ENCODE results near the gene CENPP. TPM values are rescaled to one million over a fixed set of nuclear protein-coding genes. Genes with fewer than 3 reads are reported as not detected.
A peak's percentile ranks its signal among the peaks of the same experiment; 100 is the strongest.

Gene CENPP
- total RNA-seq, 1 donor from 2014 or later = 1.9 TPM

- Mint-ChIP-seq H3K27me3 (ENCODE audit: low read depth, unreplicated experiment) (no peaks in the 10 kb centered on the region), H3K27ac (ENCODE audit: unreplicated experiment) (peak within 1 kb of the TSS; percentile 94), H3K9me3 (ENCODE audit: unreplicated experiment) (no peaks in the 10 kb centered on the region), H3K36me3 (ENCODE audit: low read depth, unreplicated experiment) (peaks cover 5% of the 10 kb centered on the region), H3K4me3 (ENCODE audit: unreplicated experiment) (peak within 1 kb of the TSS; percentile 93), H3K4me1 (ENCODE audit: low read depth, unreplicated experiment) (peaks cover 27% of the 10 kb centered on the region)
- Histone ChIP-seq H3K4me2 (ENCODE audit: low read length) (peak within 1 kb of the TSS; percentile 79), H4K20me1 (ENCODE audit: insufficient read depth, low read length) (peaks cover 21% of the 10 kb centered on the region), H3K9me3 (ENCODE audit: insufficient read depth, low read depth, low read length) (no peaks in the 10 kb centered on the region), H3K27ac (ENCODE audit: low read depth, low read length) (peak within 1 kb of the TSS; percentile 84), H3K4me1 (ENCODE audit: insufficient read depth, low read length) (peaks cover 19% of the 10 kb centered on the region), H3K27me3 (ENCODE audit: insufficient read depth, low read length) (no peaks in the 10 kb centered on the region), H3K79me2 (ENCODE audit: insufficient read depth, low read length) (peaks cover 48% of the 10 kb centered on the region), H2AFZ (ENCODE audit: low read depth, low read length) (peak within 1 kb of the TSS; percentile 81), H3K9ac (ENCODE audit: low read length) (peak within 1 kb of the TSS; percentile 85), H3K4me3 (ENCODE audit: insufficient read depth, low read depth, low read length) (peak within 1 kb of the TSS; percentile 91), H3K36me3 (ENCODE audit: insufficient read depth, low read length) (peaks cover 22% of the 10 kb centered on the region)
- DNase-seq (ENCODE audit: low read depth) (peak; percentile 97), FAIRE-seq (peak; percentile 58)
- TF ChIP-seq EZH2 (IDR thresholded peaks at IDR 0.05; ENCODE audit: insufficient read depth, low read length) = no peak
- TF ChIP-seq, protein P1, sequence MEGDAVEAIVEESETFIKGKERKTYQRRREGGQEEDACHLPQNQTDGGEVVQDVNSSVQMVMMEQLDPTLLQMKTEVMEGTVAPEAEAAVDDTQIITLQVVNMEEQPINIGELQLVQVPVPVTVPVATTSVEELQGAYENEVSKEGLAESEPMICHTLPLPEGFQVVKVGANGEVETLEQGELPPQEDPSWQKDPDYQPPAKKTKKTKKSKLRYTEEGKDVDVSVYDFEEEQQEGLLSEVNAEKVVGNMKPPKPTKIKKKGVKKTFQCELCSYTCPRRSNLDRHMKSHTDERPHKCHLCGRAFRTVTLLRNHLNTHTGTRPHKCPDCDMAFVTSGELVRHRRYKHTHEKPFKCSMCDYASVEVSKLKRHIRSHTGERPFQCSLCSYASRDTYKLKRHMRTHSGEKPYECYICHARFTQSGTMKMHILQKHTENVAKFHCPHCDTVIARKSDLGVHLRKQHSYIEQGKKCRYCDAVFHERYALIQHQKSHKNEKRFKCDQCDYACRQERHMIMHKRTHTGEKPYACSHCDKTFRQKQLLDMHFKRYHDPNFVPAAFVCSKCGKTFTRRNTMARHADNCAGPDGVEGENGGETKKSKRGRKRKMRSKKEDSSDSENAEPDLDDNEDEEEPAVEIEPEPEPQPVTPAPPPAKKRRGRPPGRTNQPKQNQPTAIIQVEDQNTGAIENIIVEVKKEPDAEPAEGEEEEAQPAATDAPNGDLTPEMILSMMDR (IDR thresholded peaks at IDR 0.05; ENCODE audit: insufficient read depth, low read depth, low read length) = peak; percentile 20
Measured at GRCh38 chr9:92293452-92294296, 32.1 kb upstream of the CENPP start, which contains the start of gene IARS1. TSS of gene IARS1 (minus strand) at chr9:92293697. CDS start at chr9:92289419, 4,278 bp downstream.

- Mint-ChIP-seq H3K27ac (ENCODE audit: unreplicated experiment) (peak overlapping the region; percentile 94), H3K4me3 (ENCODE audit: unreplicated experiment) (peak overlapping the region; percentile 93), H3K4me1 (ENCODE audit: low read depth, unreplicated experiment) (peaks cover 27% of the 10 kb centered on the region), H3K27me3 (ENCODE audit: low read depth, unreplicated experiment) (no peaks in the 10 kb centered on the region), H3K36me3 (ENCODE audit: low read depth, unreplicated experiment) (peaks cover 5% of the 10 kb centered on the region), H3K9me3 (ENCODE audit: unreplicated experiment) (no peaks in the 10 kb centered on the region)
- no peaks in the 10 kb centered on the region for H3K27me3 ChIP-seq (ENCODE audit: insufficient read depth, low read length)
- peak overlapping the region; percentile 84 for H3K27ac ChIP-seq (ENCODE audit: low read depth, low read length)
- FAIRE-seq = no peak
- peak overlapping the region; percentile 81 for H2AFZ ChIP-seq (ENCODE audit: low read depth, low read length)
- H4K20me1 ChIP-seq (ENCODE audit: insufficient read depth, low read length) = peaks cover 21% of the 10 kb centered on the region
- DNase-seq (ENCODE audit: low read depth) = no peak
- peaks cover 27% of the 10 kb centered on the region for H3K36me3 ChIP-seq (ENCODE audit: insufficient read depth, low read length)
- peaks cover 19% of the 10 kb centered on the region for H3K4me1 ChIP-seq (ENCODE audit: insufficient read depth, low read length)
- peak overlapping the region; percentile 85 for H3K9ac ChIP-seq (ENCODE audit: low read length)
- peak overlapping the region; percentile 91 for H3K4me3 ChIP-seq (ENCODE audit: insufficient read depth, low read depth, low read length)
- no peak for TF ChIP-seq EZH2 (IDR thresholded peaks at IDR 0.05; ENCODE audit: insufficient read depth, low read length)
- TF ChIP-seq, protein P1 (IDR thresholded peaks at IDR 0.05; ENCODE audit: insufficient read depth, low read depth, low read length) = no peak
- H3K9me3 ChIP-seq (ENCODE audit: insufficient read depth, low read depth, low read length) = no peaks in the 10 kb centered on the region
- peak overlapping the region; percentile 79 for H3K4me2 ChIP-seq (ENCODE audit: low read length)
- peaks cover 42% of the 10 kb centered on the region for H3K79me2 ChIP-seq (ENCODE audit: insufficient read depth, low read length)
Measured at GRCh38 chr9:92294297-92294676, 31.5 kb upstream of the CENPP start.

Measured in astrocyte (in vitro differentiated cells and primary cell).